GM21528 (cell line): ENCODE measurements around the gene TMEM17.
"Not testable (repeated sequence)": the region's sequence is repeated elsewhere in the genome, so short reads cannot be mapped to it uniquely, and the experiment has no call there.

Source experiments
- ATAC-seq: cut with Tn5 transposase; IDR thresholded peaks from one replicate; pipeline ENCODE4 v1.9.1; 2021; ENCODE audit warnings: mild to moderate bottlenecking, moderate library complexity; ENCODE audit not compliant: unreplicated experiment, low FRiP score

The TMEM17 gene, protein sequence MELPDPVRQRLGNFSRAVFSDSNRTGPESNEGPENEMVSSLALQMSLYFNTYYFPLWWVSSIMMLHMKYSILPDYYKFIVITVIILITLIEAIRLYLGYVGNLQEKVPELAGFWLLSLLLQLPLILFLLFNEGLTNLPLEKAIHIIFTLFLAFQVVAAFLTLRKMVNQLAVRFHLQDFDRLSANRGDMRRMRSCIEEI

DNA sequence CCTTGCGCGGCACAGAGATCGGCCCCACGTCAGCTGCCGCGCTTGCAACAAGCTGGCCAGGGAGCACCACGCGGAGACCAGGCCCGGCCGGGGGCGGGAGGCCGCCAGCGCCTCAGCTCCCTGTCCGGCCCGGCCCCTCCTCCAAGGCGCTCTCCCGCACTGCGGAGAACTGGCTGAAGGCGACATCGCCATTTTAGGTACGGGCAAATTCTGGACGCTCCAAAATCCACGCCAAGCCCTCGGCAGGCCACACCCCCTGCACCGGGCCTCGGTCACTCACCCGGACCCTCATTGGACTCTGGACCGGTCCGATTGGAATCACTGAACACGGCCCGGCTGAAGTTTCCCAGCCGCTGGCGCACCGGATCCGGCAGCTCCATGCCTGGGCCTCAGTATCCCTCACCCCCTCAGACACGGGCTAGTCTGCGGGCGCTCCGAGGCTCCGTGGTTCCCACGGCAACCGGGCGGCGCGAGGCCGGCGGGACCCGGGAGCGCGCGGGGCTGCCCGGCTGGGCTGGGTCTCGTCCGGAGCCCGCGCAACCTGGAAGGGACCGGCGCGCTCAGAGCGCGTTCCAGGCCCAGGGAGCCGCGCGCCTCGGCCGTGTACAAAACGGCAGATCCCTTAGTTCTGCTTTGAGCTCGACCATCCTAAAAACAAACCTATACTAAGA, at the start of gene TMEM17:
TMEM17 (minus strand) TSS at position 446 of the 671 bp plus-strand sequence; CDS start at position 380, 66 bp downstream.
- peak; percentile 85 for ATAC-seq

DNA sequence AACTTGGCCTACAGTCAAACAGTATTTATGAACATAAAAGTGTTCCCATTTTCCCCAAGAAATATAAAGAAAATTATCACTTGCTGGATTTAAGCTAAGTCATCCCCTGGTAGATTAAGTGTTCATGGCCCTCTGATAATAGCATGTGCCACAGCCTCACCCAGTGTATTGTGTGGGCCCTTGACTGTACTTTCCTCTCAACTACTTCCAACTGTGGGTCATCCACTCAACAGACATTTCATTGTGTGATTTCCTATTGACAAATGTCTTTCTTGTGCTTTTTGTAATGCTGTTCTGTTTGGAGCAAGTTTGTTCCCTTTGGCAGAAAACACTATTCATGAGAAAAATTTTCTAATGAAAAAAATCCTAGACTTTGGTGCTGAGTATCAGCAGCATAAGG, 48.4 kb upstream of the TMEM17 start:
- ATAC-seq: no peak

DNA sequence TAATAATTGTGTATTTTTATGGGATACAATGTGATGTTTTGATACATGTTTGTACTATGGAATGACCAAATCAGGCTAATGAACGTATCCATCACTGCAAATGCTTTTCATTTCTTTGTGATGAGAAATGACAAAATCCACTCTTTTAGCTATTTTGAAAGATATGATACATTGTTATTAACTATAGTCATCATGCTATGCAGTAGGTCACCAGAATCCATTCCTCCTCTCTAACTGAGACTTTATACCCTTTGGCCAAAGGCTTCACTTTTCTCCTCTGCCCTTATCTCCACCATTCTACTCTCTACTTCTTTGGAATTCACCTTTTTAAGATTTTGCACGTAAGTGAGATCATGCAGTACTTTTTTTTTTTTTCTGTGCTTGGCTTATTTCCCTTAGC, 44.5 kb upstream of the TMEM17 start:
- no peak for ATAC-seq

DNA sequence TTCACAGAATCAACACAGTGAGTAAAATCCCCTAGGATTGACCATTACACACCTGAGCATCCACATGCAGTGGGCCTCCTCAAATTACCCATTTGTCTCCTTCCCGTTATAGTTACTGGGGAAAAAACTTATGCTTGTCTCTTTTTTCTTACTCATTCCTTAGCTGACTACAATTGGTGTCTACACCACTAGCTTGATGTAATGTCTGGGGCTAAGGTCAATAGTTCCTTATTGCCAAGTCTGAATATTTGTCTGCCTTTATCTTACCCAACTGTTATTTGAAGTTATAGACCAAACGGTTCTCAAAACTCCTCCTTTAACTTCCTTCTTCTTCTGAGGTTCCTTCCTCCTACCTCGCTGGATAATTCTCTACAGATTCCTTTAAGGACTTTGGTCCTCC, 41.9 kb upstream of the TMEM17 start:
- no peak for ATAC-seq

DNA sequence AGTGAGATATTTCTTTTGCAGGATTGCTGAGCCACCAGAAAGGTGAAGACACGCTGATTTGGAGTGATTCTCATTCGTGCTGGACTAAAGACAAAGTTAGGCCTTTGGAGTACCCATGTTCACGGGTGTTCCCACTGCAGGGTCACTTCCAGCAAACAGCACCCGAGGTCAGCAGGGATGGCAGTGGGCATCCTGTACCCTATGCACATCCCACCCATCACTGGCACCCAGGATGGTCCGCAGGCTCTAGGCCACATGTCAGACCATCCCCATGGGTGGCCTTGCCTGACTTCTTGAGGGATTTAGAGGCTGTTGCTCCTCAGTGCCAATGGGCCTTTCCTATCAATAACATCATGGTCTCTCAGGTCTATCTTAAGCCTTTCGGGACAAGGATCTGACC, 39.3 kb upstream of the TMEM17 start:
- ATAC-seq: no peak

DNA sequence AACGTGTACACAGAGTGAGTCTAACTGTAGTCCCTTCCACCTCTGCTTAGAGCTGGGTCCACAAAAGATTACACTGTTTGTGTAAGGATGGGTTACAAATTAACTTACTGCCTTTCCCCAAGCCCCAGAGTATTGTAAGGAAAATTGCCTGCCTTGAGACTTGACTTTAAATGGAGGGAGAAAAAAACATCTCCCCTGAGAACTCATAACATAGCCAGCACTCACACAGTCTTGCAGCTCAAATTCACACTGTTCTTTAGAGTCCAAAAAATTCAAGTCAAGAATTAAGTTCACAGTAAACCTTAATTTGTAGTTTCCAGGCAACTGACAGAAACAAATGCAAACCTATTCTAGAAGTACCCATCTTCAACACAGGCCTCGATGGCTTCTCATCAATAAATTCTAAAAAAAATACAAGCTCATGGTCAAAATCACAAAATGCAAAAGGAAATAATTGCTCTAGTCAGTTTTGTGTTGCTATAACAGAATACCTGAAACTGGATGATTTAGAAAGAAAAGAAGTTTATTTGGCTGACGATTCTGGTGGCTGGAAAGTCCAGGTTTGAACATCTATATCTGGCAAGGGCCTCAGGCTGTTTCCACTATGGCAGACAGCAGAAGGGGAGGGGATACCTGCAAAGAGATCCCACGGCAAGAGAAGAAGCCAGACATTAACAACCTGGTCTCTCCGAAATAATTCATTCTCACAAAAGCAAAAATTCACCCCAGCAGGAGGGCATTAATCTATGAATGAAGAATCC, 34.6 kb upstream of the TMEM17 start:
- no peak for ATAC-seq

DNA sequence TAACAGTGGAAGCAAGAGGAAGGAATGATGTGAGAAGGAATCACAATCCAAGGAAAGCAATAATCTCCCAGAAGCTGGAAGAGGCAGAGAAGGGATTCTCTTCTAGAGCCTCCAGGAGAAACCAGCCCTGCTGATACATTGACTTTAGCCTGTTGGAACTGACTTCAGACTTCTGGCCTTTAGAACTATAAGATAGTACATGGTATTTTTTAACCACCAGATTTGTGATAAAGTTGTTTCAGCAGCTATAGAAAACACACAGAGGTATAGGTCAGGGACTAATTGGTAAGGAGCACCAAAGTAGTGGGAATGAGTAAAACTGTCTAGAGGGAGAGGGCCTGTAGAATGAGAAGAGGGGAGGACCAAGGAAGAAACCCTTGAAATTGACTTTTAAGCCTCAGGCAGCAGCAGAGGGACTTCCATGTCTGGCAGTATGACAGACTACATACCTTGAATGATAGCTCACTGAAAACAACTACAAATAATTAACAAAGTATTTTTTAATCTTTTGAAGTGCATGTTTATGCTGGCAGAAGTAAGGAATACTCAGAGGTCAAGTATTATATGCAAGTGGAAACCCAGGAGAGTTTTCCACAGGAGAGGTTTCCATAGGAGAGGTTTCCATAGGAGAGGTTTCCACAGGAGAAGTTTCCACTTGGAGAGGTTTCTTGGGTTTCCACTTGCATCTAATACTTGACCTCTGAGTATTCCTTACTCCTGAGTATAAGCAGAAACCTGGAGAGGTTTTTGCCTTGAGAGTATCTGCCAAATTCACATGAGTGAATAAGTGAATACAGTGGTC, 33.8 kb upstream of the TMEM17 start:
- ATAC-seq: no peak

DNA sequence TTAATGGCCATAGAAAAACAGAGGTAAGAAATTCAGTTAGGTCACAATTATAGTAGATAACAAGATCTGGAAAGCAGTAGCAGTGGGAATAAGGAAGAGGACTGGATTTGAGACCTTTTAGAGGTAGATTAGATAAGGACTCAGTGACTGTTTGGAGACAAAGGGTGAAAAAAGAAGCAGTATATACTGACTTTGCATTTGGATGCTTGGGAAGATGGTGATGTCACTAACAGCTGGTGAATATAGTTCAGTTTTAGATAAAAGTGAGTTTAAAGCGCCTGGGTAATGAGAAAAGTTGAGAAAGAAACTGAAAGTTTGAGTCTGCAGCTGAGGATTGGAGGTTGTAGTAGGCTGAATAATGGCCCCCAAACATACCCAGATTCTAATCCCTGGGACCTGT, 32.8 kb upstream of the TMEM17 start:
- ATAC-seq: no peak

DNA sequence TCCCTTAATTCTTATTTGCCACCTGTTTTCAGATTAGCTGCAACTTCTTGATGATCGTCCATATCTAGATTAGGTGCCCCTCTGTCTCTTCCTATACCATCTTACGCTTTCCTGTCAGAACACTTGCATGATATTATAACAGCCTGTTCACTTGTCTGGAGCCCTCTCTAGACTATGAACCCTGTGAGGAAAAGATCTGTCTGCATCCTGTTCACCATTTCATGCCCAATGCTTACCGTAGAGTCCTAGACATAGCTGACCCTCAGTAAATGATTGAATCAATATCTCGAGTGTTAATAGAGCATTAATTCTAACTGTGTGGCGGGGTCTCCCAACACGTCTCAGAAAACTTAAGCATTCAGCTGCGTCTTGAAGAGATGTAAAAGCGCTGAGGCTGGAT, 31.8 kb upstream of the TMEM17 start:
- ATAC-seq: no peak

DNA sequence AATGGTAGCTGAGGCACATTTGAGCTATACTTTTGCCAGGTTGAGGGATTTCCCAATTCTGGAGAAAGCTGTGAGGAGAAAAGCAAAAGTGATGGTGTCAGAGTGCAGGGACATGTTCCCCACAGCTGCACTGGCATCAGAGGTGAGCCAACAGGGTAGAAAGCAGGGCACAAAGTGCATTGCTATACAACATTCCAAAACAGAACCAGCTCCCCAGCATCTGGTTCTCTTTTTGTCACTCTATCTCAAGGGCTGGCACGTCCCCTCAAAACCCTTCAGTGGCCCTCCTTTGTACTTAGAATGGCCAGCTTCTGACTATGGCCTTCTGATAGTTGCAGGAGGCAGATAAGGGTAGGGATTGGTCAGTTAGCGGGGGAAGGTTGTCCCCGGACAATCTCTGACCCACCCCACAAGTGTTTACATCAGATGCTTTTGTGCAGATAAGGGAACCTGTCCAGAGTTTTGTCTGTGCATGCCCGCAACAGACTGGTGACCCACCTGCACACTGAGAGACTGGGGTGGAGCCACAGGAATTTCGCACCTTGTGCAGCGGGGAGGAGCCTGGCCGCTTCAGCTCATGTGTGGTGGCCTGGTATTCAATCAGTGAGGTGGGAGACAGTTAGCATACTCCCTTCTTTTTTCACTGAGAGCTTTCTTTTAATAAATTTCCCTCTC, 31.0 kb upstream of the TMEM17 start:
- ATAC-seq: no peak

DNA sequence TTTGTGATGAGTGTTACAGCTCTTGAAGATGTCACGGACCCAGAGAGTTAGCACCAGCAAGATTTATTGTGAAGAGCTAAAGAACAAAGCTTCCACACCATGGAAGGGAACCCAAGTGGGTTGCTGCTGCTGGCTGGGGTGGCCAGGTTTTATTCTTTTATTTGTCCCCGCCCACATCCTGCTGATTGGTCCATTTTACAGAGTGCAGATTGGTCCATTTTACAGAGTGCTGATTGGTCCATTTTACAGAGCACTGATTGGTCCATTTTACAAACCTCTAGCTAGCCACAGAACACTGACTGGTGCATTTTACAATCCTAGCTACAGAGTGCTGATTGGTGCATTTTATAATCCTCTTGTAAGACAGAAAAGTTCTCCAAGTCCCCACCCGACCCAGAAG, 29.5 kb upstream of the TMEM17 start:
- ATAC-seq: not testable (repeated sequence)

DNA sequence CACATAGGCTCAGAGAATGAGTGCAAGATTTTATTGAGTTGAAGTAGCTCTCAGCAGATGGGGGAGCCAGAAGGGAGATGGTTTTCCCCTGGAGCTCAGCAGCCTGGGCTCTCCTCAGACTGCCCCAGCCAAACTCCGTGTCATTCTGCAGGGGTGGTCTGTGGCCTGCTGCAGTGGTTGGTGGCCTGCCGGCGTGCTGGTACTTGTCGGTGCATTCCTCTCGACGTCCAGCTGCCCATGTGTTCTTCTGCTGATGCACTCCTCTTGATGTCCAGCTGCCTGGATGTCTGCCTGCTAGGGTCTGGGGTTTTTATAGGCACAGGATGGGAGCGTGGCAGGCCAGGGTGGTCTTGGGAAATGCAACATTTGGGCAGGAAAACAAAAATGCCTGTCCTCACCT, 25.6 kb upstream of the TMEM17 start:
- no peak for ATAC-seq

DNA sequence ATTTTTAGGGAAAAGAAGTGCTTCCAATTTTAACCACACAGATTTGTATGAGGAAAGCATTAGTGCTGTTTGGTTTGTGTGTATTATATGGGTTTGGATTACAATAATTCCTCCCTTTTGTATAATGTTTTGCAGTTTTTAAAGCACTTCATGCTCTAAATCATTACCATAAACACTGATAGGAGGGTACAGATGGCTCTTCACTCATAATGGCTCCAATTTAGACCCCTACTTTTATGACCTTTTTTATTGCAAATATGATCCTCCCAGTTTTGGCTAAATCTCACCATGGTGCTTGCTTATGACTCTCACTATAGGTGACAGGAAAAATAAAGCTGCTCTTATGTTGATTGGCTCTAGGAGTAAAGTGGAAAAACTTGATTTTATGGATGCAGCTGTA, 23.8 kb upstream of the TMEM17 start:
- ATAC-seq: no peak

DNA sequence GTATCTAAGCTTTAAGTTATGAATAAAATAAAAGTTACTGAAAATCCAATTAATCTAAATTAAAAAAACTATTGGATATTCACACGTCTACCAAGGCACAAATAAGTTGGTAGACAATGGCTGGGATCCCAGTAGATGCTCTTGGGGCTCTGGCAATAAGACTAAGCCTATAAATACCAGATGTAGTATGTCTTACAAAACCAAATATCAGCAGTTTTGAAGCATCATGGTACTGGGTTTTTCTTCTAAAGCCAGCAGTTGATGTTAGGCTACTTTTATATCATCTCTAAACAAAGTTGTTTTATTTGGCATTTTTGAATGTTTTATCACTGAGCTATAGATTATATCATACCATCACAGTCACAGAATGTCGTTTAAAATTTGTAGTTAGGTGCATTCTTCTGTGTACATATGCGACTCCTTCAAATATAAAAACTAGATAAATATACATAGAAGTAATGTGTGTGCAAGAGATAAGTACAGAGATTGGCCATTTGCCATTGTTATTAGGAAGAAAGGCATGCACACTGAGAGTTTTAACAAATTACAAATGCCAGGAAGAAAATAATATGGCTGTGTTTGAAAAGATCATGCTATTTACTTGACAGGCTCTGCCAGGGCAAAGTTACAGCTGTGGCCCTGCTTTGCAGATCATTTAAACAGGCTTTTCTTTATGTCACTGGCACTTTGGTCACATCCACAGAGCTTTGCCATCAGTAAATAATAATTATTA, 21.6 kb upstream of the TMEM17 start:
- ATAC-seq: no peak

DNA sequence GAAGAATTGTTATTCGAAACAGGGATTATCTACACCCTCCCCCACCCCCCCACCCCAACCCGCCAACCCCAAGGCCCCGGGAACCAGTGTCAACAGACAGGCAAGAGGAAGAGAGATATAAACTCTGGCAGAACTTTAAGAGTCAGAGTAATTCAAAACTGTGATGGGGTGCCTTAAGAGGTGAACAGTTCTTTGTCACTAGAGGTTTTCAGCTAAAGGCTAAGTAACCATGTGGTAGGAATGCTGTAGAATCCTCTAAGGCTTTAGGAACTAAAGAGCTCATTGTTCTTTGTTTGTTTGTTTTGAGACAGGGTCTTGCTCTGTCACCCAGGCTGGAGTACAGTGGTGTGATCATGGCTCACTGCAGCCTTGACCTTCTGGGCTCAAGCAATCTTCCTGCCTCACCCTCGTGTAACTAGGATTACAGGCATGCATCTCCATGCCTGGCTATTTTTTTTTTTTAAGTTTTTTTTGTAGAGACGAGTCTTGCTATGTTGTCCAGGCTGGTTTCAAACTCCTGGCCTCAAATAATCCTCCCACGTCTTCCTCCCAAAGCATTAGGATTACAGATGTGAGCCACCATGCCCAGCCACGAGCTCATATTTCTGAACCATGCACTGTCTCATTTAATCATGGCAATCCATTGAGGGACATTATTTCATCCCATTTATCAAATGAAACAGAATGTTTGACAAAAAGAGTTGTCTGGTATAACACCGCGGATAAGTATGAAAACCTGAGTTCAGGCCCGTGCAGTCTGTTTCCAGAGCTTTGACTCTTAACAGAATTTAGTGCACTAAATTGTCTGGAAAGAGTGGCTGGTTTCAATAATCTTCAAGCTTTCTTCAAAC, 20.8 kb upstream of the TMEM17 start:
- no peak for ATAC-seq

DNA sequence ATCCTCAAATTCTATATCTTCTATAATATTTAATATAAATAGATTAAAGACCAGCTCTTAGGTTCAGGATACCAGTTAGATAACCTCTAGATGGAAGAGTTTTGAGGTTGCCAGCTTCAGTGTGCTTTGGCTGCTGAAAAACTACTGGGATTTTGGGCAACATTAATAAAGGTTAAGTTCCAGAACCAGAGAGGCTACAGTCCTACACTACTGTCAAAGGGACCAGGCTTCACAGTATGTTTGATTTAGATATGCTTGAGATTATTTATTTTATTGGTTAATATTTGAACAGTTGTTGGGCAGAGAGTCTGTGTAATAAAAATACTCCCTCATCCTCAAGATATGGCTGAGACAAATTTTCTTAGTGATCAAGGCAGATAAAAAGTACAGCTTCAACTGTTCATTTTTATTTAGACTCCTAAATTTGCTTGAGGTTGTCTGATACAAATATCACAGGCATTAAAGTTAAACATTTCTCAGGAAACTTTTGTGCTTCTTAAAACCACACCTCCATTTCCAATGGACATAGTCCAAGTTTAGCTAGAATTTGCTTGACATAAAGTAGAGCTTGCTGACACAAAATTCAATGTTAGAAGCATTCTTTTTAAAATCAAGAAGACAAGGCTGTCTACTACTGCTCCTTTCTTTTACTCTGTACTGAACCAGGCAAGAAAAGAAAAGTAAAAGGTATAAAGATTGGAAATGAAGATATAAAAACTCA, 19.7 kb upstream of the TMEM17 start:
- ATAC-seq: no peak

DNA sequence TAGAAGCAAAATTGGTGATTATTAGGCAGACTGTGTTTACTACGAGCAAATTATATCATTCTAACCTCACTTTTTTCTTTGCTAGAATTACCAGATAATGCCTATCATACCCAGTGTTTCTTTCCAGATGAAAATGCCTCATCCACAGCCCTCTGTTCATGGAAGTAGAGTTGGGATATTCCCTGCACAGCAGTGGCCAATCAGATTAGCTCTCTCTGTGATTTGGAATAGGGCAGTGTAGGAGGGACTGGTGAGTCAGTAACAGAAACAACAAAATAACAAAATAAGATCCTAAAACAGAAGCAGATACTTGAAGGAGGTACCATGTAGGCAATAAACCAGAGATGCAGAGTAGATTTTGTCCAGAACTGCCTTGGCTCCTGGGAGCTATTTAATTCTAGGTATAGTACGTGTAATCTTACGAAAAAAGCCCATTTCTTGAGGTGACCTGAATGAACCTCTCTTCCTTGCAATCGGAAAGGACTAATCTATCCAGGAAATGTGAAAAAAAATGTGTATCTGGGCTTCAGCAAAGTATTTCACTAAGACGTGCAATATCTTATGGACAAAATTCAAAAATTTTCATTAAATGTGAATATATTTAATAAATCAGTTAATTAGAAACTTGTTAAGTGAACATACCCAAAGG, 18.4 kb upstream of the TMEM17 start:
- no peak for ATAC-seq

DNA sequence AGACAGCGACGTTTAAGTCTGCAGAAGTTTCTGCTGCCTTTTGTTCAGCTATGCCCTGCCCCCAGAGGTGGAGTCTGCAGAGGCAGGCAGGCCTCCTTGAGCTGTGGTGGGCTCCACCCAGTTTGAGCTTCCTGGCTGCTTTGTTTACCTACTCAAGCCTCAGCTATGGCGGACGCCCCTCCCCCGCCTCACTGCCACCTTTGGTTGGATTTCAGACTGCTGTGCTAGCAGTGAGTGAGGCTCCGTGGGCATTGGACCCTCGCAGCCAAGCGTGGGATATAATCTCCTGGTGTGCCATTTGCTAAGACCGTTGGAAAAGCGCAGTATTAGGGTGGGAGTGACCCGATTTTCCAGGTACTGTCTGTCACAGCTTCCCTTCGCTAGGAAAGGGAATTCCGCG, 15.1 kb upstream of the TMEM17 start:
- not testable (repeated sequence) for ATAC-seq
